OCI-LY3 (cell line): ENCODE measurements around the gene TTC28.

Experiments used
- H2AFZ ChIP-seq: fragments of 200-600, 300-600 bp; shearing (Covaris generic); 2 replicates; pipeline ENCODE4 v1.6.0; 2014; ENCODE audit warnings: antibody characterized with exemption, low read depth, low read length
- H3K27ac ChIP-seq: fragments of 200-600, 300-600 bp; sonication (generic); 2 replicates; pipeline ENCODE4 v1.5.1; 2014; ENCODE audit warnings: mild to moderate bottlenecking, low read length, moderate library complexity, mixed read lengths
- H3K27me3 ChIP-seq: fragments of 200-600, 300-600 bp; sonication (generic); 2 replicates; pipeline ENCODE4 v1.6.1; 2014; ENCODE audit warnings: low read depth, low read length, mixed read lengths
- H3K36me3 ChIP-seq: fragments of 200-600, 300-600 bp; sonication (generic); replicated peaks from 2 replicates; pipeline ENCODE3; 2014; ENCODE audit warnings: low read depth, low read length, mixed read lengths
- H3K4me1 ChIP-seq: fragments of 300-600, 200-600 bp; sonication (generic); 2 replicates; pipeline ENCODE4 v1.6.1; 2014; ENCODE audit warnings: low read length, mixed read lengths
- H3K4me2 ChIP-seq: fragments of 200-600, 300-600 bp; sonication (generic); 2 replicates; pipeline ENCODE4 v1.6.1; 2014; ENCODE audit warnings: low read length, mixed read lengths
- H3K4me3 ChIP-seq: fragments of 300-600, 200-600 bp; sonication (generic); 2 replicates; pipeline ENCODE4 v1.5.1; 2014; ENCODE audit warnings: antibody characterized with exemption, mild to moderate bottlenecking, low read length, moderate library complexity
- H3K79me2 ChIP-seq: fragments of 300-600, 200-600 bp; shearing (Covaris generic); 2 replicates; pipeline ENCODE4 v1.6.1; 2014; ENCODE audit warnings: mild to moderate bottlenecking, low read length, mixed read lengths
- H3K9ac ChIP-seq: fragments of 300-600, 200-600 bp; shearing (Covaris generic); 2 replicates; pipeline ENCODE4 v1.6.0; 2014; ENCODE audit warnings: mild to moderate bottlenecking, low read length, moderate library complexity
- H3K9me3 ChIP-seq: fragments of 200-600, 300-600 bp; shearing (Covaris generic); 2 replicates; pipeline ENCODE4 v1.6.1; 2014; ENCODE audit warnings: low read length, mixed read lengths; ENCODE audit not compliant: insufficient read depth
- H4K20me1 ChIP-seq: fragments of 200-600, 300-600 bp; sonication (generic); 2 replicates; pipeline ENCODE4 v1.6.1; 2016; ENCODE audit warnings: low read length, mixed read lengths; ENCODE audit not compliant: insufficient read depth
- EZH2phosphoT487 ChIP-seq: fragments of 200-600 bp; shearing (Covaris generic); IDR thresholded peaks from 2 replicates; pipeline ENCODE4 v1.6.1; 2018; ENCODE audit warnings: antibody characterized with exemption, mixed run types, low read depth
- TF ChIP-seq, protein P1 (sequence below): fragments of 200-600, 300-600 bp; sonication (generic); IDR thresholded peaks from 2 replicates; pipeline ENCODE4 v1.5.1; 2014; ENCODE audit warnings: antibody characterized with exemption, low read length, low read depth

Gene TTC28

DNA sequence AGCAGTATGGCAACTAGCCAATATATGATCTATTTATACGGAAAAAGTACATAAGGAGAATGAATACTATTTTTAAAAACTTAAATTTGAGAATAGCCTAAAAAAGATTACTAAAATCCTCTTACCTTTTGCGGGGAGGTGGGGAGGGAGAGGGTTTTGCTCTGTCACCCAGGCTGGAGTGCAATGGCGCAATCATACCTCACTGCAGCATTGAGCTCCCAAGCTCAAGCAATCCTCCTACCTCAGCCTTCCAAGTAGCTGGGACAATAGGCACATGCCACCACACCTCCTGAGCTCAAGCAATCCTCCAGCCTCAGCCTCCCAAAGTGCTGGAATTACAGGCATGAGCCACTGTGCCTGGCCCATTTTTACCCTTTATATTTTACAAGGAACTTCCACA is 82.0 kb downstream of the TTC28 start:
- Histone ChIP-seq H3K27ac (no peak overlapping the region), H2AFZ (no peak overlapping the region), H3K9ac (no peak overlapping the region), H3K27me3 (no peaks in the 10 kb centered on the region), H3K9me3 (no peaks in the 10 kb centered on the region), H4K20me1 (no peaks in the 10 kb centered on the region), H3K4me3 (no peak overlapping the region), H3K36me3 (no peaks in the 10 kb centered on the region), H3K79me2 (no peaks in the 10 kb centered on the region), H3K4me2 (no peak overlapping the region), H3K4me1 (no peaks in the 10 kb centered on the region)
- TF ChIP-seq, protein P1, sequence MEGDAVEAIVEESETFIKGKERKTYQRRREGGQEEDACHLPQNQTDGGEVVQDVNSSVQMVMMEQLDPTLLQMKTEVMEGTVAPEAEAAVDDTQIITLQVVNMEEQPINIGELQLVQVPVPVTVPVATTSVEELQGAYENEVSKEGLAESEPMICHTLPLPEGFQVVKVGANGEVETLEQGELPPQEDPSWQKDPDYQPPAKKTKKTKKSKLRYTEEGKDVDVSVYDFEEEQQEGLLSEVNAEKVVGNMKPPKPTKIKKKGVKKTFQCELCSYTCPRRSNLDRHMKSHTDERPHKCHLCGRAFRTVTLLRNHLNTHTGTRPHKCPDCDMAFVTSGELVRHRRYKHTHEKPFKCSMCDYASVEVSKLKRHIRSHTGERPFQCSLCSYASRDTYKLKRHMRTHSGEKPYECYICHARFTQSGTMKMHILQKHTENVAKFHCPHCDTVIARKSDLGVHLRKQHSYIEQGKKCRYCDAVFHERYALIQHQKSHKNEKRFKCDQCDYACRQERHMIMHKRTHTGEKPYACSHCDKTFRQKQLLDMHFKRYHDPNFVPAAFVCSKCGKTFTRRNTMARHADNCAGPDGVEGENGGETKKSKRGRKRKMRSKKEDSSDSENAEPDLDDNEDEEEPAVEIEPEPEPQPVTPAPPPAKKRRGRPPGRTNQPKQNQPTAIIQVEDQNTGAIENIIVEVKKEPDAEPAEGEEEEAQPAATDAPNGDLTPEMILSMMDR, result no peak
- no peak for TF ChIP-seq EZH2phosphoT487

DNA sequence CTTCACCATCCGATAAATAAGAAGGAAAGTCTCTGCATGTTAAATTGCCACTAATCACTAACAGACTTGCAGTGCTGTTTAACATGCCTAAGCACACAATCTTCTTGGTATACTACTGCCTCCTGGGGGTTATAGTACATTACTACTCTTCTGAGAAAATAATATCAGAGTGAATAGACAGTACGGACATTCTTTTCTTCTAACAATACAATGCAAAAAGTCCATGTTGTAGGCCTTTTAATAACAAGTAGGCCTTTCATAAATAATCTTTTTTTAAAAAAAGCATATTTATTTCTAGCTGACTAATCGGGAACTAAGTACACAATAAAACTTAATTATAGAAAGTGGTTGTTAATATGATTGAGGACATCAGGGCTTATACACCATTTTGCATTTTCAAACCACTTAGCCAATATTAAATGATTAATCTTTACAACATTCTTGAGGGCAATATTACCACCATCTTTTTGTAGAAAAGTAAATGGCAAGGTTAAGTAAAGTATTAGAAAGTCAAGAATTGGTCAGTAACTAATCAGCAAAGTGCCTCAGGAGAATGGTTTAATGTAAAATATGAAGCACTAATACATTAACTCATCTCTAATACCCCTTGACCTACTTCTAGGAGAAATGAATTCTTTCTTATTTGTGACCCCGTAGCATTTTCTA is 84.7 kb downstream of the TTC28 start:
- Histone ChIP-seq H3K79me2 (no peaks in the 10 kb centered on the region), H2AFZ (no peak overlapping the region), H3K36me3 (no peaks in the 10 kb centered on the region), H3K27ac (no peak overlapping the region), H3K4me2 (no peak overlapping the region), H3K27me3 (no peaks in the 10 kb centered on the region), H4K20me1 (no peaks in the 10 kb centered on the region), H3K4me3 (no peak overlapping the region), H3K4me1 (peaks cover 3% of the 10 kb centered on the region; the same call in 1 of the 2 replicates), H3K9ac (no peak overlapping the region), H3K9me3 (no peaks in the 10 kb centered on the region)
- TF ChIP-seq, protein P1, result peak; percentile 88
- TF ChIP-seq EZH2phosphoT487, result no peak

DNA sequence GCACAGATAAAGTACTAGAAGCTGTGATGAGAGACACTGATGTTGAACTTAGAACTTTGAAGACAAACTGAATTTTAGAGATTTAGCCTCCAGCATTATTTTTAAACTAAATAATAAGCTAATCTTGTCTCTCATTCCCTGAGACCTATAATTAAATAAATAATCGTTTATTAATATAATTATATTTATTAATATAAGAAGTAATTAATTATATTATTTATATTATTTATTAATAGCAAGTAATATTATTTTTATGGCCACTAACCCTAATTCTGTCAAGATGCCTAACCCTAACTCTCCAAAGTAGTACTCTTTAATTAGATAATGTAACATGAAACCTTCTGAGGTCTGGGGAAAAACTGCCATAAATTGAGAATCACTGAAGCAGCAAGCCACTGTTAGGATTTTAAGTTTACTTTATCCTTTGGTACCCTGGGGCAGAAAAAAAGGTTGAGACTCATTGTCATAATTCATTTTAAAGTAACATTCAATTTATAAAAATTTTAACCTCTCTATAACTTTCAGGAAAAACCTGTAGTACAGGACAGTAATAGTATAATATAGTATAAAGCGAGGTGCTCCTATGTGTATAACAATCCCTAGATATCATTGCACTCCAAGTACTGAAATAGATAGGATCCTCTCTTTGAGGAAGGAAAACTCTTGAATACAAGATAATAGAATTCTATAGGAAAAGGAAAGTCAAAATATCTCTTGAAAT is 85.4 kb downstream of the TTC28 start:
- Histone ChIP-seq H3K36me3 (no peaks in the 10 kb centered on the region), H2AFZ (no peak overlapping the region), H4K20me1 (no peaks in the 10 kb centered on the region), H3K4me3 (no peak overlapping the region), H3K79me2 (no peaks in the 10 kb centered on the region), H3K4me2 (no peak overlapping the region), H3K4me1 (peaks cover 6% of the 10 kb centered on the region), H3K9me3 (no peaks in the 10 kb centered on the region), H3K27me3 (no peaks in the 10 kb centered on the region), H3K27ac (no peak overlapping the region), H3K9ac (no peak overlapping the region)
- no peak for TF ChIP-seq EZH2phosphoT487
- TF ChIP-seq, protein P1, result no peak

DNA sequence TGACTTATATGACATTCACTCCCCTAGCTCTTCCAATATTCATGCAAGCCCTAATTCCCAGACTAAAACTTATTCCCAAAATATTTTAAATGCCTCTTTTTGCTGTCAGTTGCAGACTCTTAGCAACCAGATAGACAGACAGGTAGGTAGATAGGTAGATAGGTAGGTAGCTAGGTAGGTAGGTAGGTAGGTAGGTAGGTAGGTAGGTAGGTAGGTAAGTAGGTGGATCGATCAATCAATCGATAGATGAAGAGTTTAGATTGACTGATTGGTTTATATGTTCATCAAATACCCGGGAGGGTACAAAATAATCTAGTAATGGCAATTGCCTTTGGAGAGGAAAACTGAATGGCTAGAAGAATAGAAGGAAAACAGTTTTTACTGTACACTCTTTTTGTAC is 86.3 kb downstream of the TTC28 start:
- Histone ChIP-seq H3K79me2 (no peaks in the 10 kb centered on the region), H3K4me3 (no peak overlapping the region), H3K4me1 (peaks cover 12% of the 10 kb centered on the region), H3K36me3 (no peaks in the 10 kb centered on the region), H3K9ac (no peak overlapping the region), H3K4me2 (no peak overlapping the region), H3K9me3 (no peaks in the 10 kb centered on the region), H3K27ac (no peak overlapping the region), H2AFZ (no peak overlapping the region), H4K20me1 (no peaks in the 10 kb centered on the region), H3K27me3 (no peaks in the 10 kb centered on the region)
- TF ChIP-seq EZH2phosphoT487, result no peak
- TF ChIP-seq, protein P1, result no peak
